Measurements from ENCODE around the gene TMEM132A.

- no peak for TF ChIP-seq CTCF (conservative IDR thresholded peaks at IDR 0.05; ENCODE audit: low read depth, low read length)
- TF ChIP-seq EZH2 (IDR thresholded peaks at IDR 0.05; ENCODE audit: low read length, unreplicated experiment): no peak
- no peak for TF ChIP-seq EZH2phosphoT487 (IDR thresholded peaks at IDR 0.05; ENCODE audit: borderline replicate concordance, low read length)
Measured at GRCh38 chr11:60922906-60923305, 1.4 kb upstream of the TMEM132A start.

All from PC-3 (cell line).